ENCODE results near the gene GPR153. TPM values are rescaled to one million over a fixed set of nuclear protein-coding genes. Genes with fewer than 3 reads are reported as not detected.

Gene GPR153
- polyA plus RNA-seq, 1 experiment = 9.0 TPM

DNA sequence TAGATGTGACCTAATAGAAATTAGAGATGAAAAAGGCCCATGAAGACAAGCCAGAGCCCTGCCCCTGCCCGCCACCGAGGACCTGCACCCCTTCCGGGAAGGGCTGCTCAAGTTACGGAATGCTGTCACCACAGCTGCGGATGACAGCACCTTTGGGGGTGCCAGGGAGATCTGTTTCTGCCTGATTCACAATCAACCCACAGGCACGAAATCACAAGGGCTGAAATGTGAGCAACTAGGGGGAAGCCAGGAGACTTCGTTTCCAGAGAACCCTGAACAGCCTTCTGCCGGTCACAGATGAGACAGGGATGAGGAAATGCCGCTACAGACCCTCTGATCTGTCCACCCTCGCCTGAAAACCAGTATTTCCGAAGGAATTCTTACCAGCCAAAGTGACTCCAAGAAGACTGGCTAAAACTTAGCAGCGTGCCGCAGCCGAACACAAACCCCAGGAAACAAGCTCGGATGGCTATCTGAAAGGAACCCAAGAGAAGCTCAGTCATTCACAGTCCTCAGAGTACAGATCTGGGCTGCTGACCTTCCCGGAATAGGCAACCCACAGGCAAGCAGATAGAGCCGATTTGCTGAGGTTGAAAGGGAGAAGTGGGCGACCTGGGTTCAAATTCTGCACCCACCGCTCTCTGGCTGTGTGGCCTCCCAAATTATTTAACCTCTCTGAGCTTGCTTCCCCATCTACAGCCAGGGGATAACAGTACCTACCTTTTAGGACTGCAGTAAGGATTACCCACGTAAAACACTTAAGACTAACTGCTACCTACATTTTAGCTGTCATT is 26.2 kb downstream of the GPR153 start:
- ChIA-PET CTCF (interaction anchor here (0.6 to 2.6 kb wide), 8 partner anchors 9 to 182 kb away, joined by 3 to 10 read pairs (median 4); no protein-coding TSS in a partner anchor), POLR2A (interaction anchor here (0.6 kb wide), 1 partner anchor 149 kb away, joined by 5 read pairs; no protein-coding TSS in a partner anchor)
- Histone ChIP-seq H3K36me3 (ENCODE audit: control insufficient read depth, insufficient read depth, low read length) (peaks cover 6% of the 10 kb centered on the region), H3K27me3 (ENCODE audit: control insufficient read depth, insufficient read depth, low read length) (peaks cover 2% of the 10 kb centered on the region; the same call in 1 of the 2 replicates), H3K4me3 (ENCODE audit: low read depth, low read length) (peak overlapping the region; percentile 65)
- TF ChIP-seq, protein P1, sequence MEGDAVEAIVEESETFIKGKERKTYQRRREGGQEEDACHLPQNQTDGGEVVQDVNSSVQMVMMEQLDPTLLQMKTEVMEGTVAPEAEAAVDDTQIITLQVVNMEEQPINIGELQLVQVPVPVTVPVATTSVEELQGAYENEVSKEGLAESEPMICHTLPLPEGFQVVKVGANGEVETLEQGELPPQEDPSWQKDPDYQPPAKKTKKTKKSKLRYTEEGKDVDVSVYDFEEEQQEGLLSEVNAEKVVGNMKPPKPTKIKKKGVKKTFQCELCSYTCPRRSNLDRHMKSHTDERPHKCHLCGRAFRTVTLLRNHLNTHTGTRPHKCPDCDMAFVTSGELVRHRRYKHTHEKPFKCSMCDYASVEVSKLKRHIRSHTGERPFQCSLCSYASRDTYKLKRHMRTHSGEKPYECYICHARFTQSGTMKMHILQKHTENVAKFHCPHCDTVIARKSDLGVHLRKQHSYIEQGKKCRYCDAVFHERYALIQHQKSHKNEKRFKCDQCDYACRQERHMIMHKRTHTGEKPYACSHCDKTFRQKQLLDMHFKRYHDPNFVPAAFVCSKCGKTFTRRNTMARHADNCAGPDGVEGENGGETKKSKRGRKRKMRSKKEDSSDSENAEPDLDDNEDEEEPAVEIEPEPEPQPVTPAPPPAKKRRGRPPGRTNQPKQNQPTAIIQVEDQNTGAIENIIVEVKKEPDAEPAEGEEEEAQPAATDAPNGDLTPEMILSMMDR (IDR thresholded peaks at IDR 0.05; ENCODE audit: insufficient read depth, low read depth, low read length) = no peak
- no peak for DNase-seq (ENCODE audit: low read depth)

DNA sequence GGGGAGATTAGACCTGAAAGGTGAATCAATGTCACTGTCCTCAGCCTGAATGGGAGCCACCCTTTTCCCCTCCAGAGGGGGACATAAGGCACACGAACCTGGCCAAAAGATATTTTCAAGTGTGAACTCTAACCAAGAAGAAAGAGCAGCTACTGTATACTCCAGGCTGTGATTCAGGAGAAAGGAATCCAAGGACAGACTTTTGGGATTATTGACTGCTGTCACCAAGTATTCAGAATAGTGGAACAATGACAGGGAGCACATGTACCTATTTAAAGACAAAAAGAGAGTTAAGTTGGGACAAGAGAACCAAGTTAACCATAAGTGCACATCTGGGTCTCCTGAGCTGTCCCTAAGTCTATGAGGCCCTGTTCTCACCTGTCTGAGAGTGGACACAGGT is 27.5 kb downstream of the GPR153 start:
- no peaks in the 10 kb centered on the region for H3K27me3 ChIP-seq (ENCODE audit: control insufficient read depth, insufficient read depth, low read length)
- POLR2A ChIA-PET = no interaction called here
- no peak for DNase-seq (ENCODE audit: low read depth)
- CTCF ChIA-PET = interaction anchor here (1.0 to 1.3 kb wide), 3 partner anchors 23 to 191 kb away, joined by 3 read pairs; no protein-coding TSS in a partner anchor
- H3K4me3 ChIP-seq (ENCODE audit: low read depth, low read length) = no peak overlapping the region
- TF ChIP-seq, protein P1 (IDR thresholded peaks at IDR 0.05; ENCODE audit: insufficient read depth, low read depth, low read length) = no peak
- H3K36me3 ChIP-seq (ENCODE audit: control insufficient read depth, insufficient read depth, low read length) = peaks cover 9% of the 10 kb centered on the region

DNA sequence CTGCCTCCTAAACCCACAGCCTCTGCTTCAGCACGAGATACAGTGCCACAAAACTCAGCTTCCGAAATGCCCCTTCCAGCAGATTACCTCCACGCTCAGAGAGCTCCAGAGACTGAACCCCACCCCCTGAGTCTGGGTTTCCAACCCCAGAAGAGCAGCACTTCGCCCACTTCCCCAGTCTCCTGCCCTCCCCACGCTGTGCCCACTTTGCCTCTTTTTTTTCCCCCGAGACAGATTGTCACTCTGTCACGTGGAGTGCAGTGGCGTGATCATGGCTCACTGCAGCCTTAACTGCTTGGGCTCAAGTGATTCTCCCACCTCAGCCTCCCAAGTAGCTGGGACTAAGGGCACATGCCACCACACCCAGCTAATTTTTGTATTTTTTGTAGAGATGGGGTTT is 35.2 kb downstream of the GPR153 start:
- Histone ChIP-seq H3K36me3 (ENCODE audit: control insufficient read depth, insufficient read depth, low read length) (peaks cover 19% of the 10 kb centered on the region), H3K27me3 (ENCODE audit: control insufficient read depth, insufficient read depth, low read length) (no peaks in the 10 kb centered on the region), H3K4me3 (ENCODE audit: low read depth, low read length) (no peak overlapping the region)
- TF ChIP-seq, protein P1 (IDR thresholded peaks at IDR 0.05; ENCODE audit: insufficient read depth, low read depth, low read length) = no peak
- CTCF ChIA-PET = interaction anchor here (0.6 kb wide), 1 partner anchor 9 kb away, joined by 3 read pairs; no protein-coding TSS in a partner anchor
- POLR2A ChIA-PET = no interaction called here
- DNase-seq (ENCODE audit: low read depth) = no peak

DNA sequence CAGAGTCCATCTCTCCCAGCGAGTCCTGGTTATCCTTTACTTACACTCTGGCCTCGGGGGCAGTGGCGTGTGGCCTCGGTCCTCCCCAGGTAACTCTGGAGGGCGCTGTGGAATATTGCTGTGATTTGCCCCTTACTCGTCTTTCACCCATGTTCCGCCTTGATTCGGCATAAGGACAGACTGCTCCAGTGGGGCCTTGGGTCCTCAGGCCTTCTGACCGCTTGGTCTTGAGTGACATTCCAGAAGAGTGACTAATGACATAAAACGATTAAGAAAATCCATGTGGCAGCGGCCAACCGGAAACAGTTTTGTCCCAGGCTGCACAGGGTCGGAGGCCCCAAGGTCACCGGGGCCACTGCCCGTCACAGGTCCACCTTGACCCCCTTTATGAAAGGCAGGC is 36.2 kb downstream of the GPR153 start:
- POLR2A ChIA-PET = no interaction called here
- Histone ChIP-seq H3K36me3 (ENCODE audit: control insufficient read depth, insufficient read depth, low read length) (peaks cover 18% of the 10 kb centered on the region), H3K4me3 (ENCODE audit: low read depth, low read length) (no peak overlapping the region), H3K27me3 (ENCODE audit: control insufficient read depth, insufficient read depth, low read length) (no peaks in the 10 kb centered on the region)
- CTCF ChIA-PET = no interaction called here
- TF ChIP-seq, protein P1 (IDR thresholded peaks at IDR 0.05; ENCODE audit: insufficient read depth, low read depth, low read length) = no peak
- no peak for DNase-seq (ENCODE audit: low read depth)

DNA sequence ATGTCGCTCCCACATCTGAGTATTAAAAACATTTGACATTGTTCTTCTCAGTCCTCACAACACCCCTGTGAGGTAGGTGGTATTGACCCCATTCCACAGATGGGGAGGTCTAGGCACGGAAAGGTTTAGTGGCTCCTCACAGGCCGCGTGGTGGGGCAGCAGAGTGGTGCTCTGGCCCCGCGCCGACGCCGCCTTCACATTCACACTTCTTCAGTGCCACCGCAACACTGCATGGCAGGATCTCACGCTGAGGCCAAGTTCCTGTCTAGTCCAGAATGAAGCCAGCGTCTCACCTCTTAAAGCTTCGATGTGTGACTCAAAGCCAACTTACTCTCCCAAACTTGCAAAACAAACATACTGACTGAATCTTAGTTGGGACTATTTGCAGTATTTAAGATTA is 37.3 kb downstream of the GPR153 start:
- ChIA-PET CTCF (no interaction called here), POLR2A (no interaction called here)
- Histone ChIP-seq H3K27me3 (ENCODE audit: control insufficient read depth, insufficient read depth, low read length) (no peaks in the 10 kb centered on the region), H3K4me3 (ENCODE audit: low read depth, low read length) (no peak overlapping the region), H3K36me3 (ENCODE audit: control insufficient read depth, insufficient read depth, low read length) (peaks cover 15% of the 10 kb centered on the region)
- no peak for DNase-seq (ENCODE audit: low read depth)
- TF ChIP-seq, protein P1 (IDR thresholded peaks at IDR 0.05; ENCODE audit: insufficient read depth, low read depth, low read length) = no peak
